A673 (cell line): ENCODE data around the gene SPO11.

Source experiments
- CTCF ChIP-seq: fragments of 300-800, 200-600 bp; sonication (generic); conservative IDR thresholded peaks from 2 replicates; pipeline ENCODE4 v1.5.1; 2017; ENCODE audit warnings: low read depth, mild to moderate bottlenecking, antibody characterized with exemption, low read length, moderate library complexity, mixed read lengths
- EZH2 ChIP-seq: fragments of 200-600 bp; sonication (generic); IDR thresholded peaks from 2 replicates; pipeline ENCODE4 v1.6.1; 2017; ENCODE audit warnings: borderline replicate concordance, low read depth, mild to moderate bottlenecking, mixed read lengths, antibody characterized with exemption, low read length; ENCODE audit not compliant: poor library complexity, severe bottlenecking

- TF ChIP-seq EZH2 (no peak), CTCF (no peak)
These were observed 44.8 kb downstream of the SPO11 start for GRCh38 chr20:57374343-57374930.
